Nephron (organoid): Measurements from ENCODE around the gene CDK18.

Experiments used
- H3K27ac Mint-ChIP-seq, 3 experiments: 2 replicates each; pipeline ENCODE4 v1.8.0; 2020; ENCODE audit warnings: mixed read lengths in 3 of 3, mild to moderate bottlenecking in 2 of 3, moderate library complexity in 1 of 3
- H3K27me3 Mint-ChIP-seq: 2 replicates; pipeline ENCODE4 v1.8.0; 2021; ENCODE audit warnings: low read depth, mild to moderate bottlenecking, moderate library complexity, mixed read lengths
- H3K36me3 Mint-ChIP-seq: 2 replicates; pipeline ENCODE4 v1.8.0; 2020; ENCODE audit warnings: low read depth, mixed read lengths
- H3K4me1 Mint-ChIP-seq: 2 replicates; pipeline ENCODE4 v1.8.0; 2020; ENCODE audit warnings: mixed read lengths
- H3K4me3 Mint-ChIP-seq, 3 experiments: 2 replicates each; pipeline ENCODE4 v1.8.0; 2020; ENCODE audit warnings: mild to moderate bottlenecking in 3 of 3, mixed read lengths in 3 of 3, moderate library complexity in 2 of 3
- H3K9me3 Mint-ChIP-seq: 2 replicates; pipeline ENCODE4 v1.8.0; 2020; ENCODE audit warnings: mixed read lengths
- TF ChIP-seq, protein P1 (sequence below), 3 experiments: fragments of 200-600 bp; sonication (generic); IDR thresholded peaks; one replicate each; pipeline ENCODE4 v1.5.0; 2021; ENCODE audit warnings: antibody characterized with exemption in 3 of 3; ENCODE audit not compliant: unreplicated experiment in 3 of 3

The CDK18 gene

DNA sequence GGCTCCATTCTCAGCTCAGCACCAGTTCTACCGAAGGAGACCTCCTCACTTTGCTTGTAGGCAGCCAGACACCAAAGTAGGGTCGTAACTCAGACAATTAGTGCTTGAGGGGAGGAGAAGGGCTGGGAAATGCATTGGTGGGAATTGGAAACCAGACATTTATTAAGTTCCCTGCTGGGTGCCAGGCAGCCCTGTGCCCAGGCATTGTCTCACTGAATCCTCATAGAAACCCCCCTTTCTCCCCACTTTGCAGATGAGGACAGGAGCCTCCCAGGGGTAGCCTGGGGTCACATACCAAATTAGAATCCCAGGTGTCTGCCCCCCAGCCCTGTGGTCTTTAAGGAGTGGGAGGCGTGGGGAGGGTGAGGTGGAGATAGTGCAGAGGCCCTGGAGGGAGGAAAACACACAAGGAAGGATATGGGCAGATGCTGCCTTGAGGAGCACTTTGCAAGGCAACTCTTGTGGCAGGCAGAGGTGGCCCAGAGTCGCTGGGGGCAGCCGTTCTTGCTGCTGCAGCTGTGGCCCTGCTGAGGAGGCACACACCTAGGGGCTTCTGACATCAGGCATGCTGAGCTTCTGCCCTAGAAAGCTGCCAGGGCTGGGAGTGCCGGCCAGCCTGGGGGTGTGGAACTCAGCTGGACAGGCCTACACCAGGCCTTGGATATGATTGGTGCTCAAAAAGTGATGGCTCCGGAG is 29.4 kb downstream of the CDK18 start:
- Mint-ChIP-seq H3K4me3 (no peak overlapping the region), H3K27ac (peak overlapping the region in 1 of 3 experiments; percentile 47), H3K27me3 (peaks cover 16% of the 10 kb centered on the region), H3K9me3 (no peaks in the 10 kb centered on the region), H3K4me1 (peaks cover 5% of the 10 kb centered on the region), H3K36me3 (peaks cover 5% of the 10 kb centered on the region)
- TF ChIP-seq, protein P1, sequence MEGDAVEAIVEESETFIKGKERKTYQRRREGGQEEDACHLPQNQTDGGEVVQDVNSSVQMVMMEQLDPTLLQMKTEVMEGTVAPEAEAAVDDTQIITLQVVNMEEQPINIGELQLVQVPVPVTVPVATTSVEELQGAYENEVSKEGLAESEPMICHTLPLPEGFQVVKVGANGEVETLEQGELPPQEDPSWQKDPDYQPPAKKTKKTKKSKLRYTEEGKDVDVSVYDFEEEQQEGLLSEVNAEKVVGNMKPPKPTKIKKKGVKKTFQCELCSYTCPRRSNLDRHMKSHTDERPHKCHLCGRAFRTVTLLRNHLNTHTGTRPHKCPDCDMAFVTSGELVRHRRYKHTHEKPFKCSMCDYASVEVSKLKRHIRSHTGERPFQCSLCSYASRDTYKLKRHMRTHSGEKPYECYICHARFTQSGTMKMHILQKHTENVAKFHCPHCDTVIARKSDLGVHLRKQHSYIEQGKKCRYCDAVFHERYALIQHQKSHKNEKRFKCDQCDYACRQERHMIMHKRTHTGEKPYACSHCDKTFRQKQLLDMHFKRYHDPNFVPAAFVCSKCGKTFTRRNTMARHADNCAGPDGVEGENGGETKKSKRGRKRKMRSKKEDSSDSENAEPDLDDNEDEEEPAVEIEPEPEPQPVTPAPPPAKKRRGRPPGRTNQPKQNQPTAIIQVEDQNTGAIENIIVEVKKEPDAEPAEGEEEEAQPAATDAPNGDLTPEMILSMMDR (IDR thresholded peaks at IDR 0.05; ENCODE audit: unreplicated experiment in 3 of 3), result no peak

DNA sequence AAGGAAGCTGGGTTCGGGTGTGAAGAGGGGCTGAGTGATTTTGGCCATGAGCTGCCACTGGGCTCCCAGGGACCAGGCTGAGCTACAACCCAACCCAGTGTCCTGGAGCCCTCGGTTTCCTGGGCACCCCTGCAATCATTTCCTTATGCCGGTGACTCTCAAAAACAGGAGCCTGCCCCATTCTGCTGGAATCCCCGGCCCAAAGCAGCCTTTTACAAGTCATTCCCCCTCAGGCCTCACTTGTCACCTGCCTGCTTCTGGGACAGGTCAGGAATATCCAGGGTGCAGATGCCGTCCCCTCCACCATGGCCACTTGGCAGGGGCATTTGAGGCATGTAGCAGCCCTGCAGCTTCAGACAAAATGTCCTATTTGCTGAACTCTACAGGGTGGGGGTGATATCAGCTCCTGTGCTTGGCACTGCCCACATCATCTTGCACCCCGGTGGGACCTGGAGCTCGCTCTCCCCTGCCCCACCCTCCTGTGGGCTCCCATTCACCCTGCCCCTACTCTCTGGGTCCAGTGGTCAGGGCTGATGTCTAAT is 30.0 kb downstream of the CDK18 start:
- TF ChIP-seq, protein P1 (IDR thresholded peaks at IDR 0.05; ENCODE audit: unreplicated experiment in 3 of 3), result no peak
- Mint-ChIP-seq H3K9me3 (no peaks in the 10 kb centered on the region), H3K27ac (no peak overlapping the region), H3K4me1 (peaks cover 5% of the 10 kb centered on the region), H3K4me3 (no peak overlapping the region), H3K36me3 (peaks cover 5% of the 10 kb centered on the region), H3K27me3 (peaks cover 15% of the 10 kb centered on the region)

DNA sequence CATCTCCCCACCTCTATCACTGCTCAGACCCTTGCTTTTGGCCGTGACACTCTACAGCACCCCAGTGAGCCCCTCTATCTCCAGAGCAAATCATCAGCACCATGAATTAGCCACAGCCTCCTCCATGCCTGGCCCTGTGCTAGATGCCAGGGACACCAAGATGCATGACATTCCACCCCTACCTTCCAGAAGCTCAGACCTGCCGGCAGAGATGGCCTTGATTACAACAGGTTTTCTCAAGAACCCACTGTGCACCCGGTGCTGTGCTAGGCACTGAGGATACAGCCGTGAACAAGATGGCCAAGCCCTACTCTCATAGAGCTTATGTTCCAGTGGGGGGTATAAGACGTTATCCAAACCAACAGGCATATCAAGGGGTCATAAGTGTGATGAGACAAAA is 30.6 kb downstream of the CDK18 start:
- H3K4me3 Mint-ChIP-seq, result no peak overlapping the region
- H3K27me3 Mint-ChIP-seq, result peaks cover 9% of the 10 kb centered on the region
- H3K9me3 Mint-ChIP-seq, result no peaks in the 10 kb centered on the region
- H3K4me1 Mint-ChIP-seq, result peaks cover 5% of the 10 kb centered on the region
- peaks cover 5% of the 10 kb centered on the region for H3K36me3 Mint-ChIP-seq
- H3K27ac Mint-ChIP-seq, result no peak overlapping the region
- TF ChIP-seq, protein P1 (IDR thresholded peaks at IDR 0.05; ENCODE audit: unreplicated experiment in 3 of 3), result no peak

DNA sequence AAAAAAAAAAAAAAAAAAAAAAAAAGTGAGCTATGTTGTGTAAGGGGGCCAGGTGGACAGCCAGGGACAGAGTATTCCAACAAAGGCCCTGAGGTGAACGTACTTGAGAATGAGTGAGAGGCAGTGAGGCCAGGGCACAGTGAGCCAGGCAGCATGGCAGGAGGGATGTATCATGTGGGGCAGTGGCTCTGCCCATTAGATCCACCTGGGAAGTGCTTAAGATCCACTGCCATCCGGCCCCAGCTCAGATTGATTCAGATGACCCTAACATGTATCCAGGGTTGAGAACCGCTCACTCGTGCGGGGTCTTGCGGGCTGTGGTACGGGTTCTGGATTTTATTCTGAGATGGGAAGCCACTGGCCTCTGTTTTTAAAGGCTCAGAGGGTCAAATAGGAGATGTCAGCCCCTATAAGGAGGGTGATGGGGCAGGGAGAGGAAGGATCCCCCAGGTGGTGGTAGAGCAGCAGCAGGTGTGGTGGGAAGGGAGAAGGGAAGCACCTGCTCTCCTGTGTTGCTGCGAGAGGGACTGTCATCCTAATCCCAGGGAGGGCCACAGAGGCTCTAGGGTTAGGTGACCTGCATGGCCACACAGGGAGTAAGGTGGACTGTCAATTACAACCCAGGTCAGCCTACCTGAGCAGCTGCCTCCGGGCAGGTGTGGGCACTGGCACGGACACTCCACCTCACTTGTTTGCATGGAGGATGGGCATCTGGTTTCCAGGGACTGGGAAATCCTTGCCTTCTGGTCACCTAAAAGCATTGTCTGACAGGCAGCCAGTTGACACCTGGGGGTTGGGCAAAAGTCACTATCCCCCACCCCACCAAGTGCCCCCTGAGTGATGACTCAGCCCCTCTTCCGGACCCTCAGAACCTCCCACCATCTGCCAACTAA is 31.6 kb downstream of the CDK18 start:
- H3K27ac Mint-ChIP-seq, result no peak overlapping the region
- H3K9me3 Mint-ChIP-seq, result no peaks in the 10 kb centered on the region
- H3K36me3 Mint-ChIP-seq, result no peaks in the 10 kb centered on the region
- no peak overlapping the region for H3K4me3 Mint-ChIP-seq
- peaks cover 5% of the 10 kb centered on the region for H3K4me1 Mint-ChIP-seq
- peaks cover 8% of the 10 kb centered on the region for H3K27me3 Mint-ChIP-seq
- TF ChIP-seq, protein P1 (IDR thresholded peaks at IDR 0.05; ENCODE audit: unreplicated experiment in 3 of 3), result no peak

DNA sequence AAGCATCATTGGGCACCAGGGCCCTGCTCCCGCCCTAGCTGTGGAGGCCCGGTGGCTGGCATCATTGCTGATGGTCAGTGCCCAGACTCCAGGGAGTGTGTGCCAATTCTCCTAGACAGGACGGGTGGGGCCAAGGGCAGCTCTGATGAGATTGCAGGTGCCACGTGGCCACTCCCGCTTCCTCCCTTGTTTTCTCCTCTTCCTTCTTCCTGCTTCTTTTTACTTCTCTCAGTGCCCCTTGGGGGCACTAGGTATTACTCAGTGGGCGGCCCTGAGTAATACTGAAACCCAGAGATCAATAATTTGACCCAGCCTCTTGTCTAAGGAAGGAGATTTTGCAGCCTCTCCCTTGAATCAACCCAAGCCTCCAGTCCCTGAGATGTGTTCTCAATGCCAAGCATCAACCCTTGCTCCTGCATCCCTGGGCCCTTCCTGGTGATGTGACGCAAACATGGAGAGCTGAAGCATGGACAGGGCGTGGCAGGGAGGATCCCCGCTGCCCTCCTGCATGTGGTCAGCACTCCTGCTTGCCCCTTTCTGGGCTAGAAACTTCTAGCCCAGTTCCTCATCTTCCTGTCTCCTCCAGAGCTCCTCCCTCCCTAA is 32.4 kb downstream of the CDK18 start:
- Mint-ChIP-seq H3K27ac (no peak overlapping the region), H3K4me3 (no peak overlapping the region), H3K36me3 (no peaks in the 10 kb centered on the region), H3K9me3 (no peaks in the 10 kb centered on the region), H3K27me3 (peaks cover 8% of the 10 kb centered on the region), H3K4me1 (peaks cover 5% of the 10 kb centered on the region)
- TF ChIP-seq, protein P1 (IDR thresholded peaks at IDR 0.05; ENCODE audit: unreplicated experiment in 3 of 3), result no peak
